Activated CD8-positive, alpha-beta memory T cell treated with anti-CD3 and anti-CD28 coated beads, Interleukin-2, amount 10 ng/mL, durations not matched to agents 7 days and 5 days (primary cell): Measurements from ENCODE around the gene TMEM267. TPM values are rescaled to one million over a fixed set of nuclear protein-coding genes. Genes with fewer than 3 reads are reported as not detected.
A peak's percentile ranks its signal among the peaks of the same experiment; 100 is the strongest.
"Not testable (repeated sequence)": the region's sequence is repeated elsewhere in the genome, so short reads cannot be mapped to it uniquely, and the experiment has no call there.

Experiments used
- ATAC-seq: fragments of 150-1000 bp; cut with Tn5 transposase; one replicate; pipeline ENCODE4 v1.10.0; 2021; ENCODE audit warnings: moderate library complexity
- CTCF ChIA-PET: fragments of 350-600 bp; sonication (Branson Sonifier 250); formaldehyde crosslinking; loops from one replicate; lab custom pipeline; 2021; ENCODE audit warnings: antibody characterized with exemption; lab: Charles Lee
- DNase-seq: peaks from one replicate; pipeline ENCODE4 v3.0.0-alpha.2; 2020
- H3K27ac Mint-ChIP-seq: one replicate; pipeline ENCODE4 v1.8.0; 2021; ENCODE audit warnings: mild to moderate bottlenecking, mixed read lengths
- H3K27me3 Mint-ChIP-seq: one replicate; pipeline ENCODE4 v1.8.0; 2021; ENCODE audit warnings: mixed read lengths
- H3K36me3 Mint-ChIP-seq: one replicate; pipeline ENCODE4 v1.8.0; 2021; ENCODE audit warnings: mild to moderate bottlenecking, mixed read lengths
- H3K4me1 Mint-ChIP-seq: one replicate; pipeline ENCODE4 v1.8.0; 2021; ENCODE audit warnings: mixed read lengths
- H3K4me3 Mint-ChIP-seq: one replicate; pipeline ENCODE4 v1.8.0; 2021; ENCODE audit warnings: mild to moderate bottlenecking, moderate library complexity, mixed read lengths
- H3K9me3 Mint-ChIP-seq: one replicate; pipeline ENCODE4 v1.8.0; 2022; ENCODE audit warnings: low read depth, mixed read lengths
- total RNA-seq, 2 experiments: library from RNA; stranded (reverse); gene quantifications; one replicate each; pipeline ENCODE4 v1.2.3, GENCODE V29; 2021

TMEM267 gene
- total RNA-seq, 2 experiments from 2014 or later: 13.9 to 21.9 TPM

DNA sequence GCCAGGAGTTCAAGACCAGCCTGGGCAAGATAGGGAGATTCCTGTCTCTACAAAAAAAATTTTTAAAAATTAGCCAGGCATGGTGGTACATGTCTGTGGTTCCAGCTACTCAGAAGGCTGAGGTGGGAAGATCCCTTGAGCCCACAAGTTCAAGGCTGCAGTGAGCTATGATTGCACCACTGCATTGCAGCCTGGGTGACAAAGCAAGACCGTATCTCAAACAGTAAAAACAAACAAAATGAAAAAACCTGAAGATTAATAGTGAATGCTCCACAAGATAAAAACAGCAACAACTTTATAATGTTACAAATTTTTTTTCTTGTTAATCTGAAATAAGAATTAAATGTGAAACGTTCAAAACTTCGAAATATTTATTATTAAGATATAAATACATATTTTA is 2.7 kb upstream of the TMEM267 start:
- peaks cover 36% of the 10 kb centered on the region for H3K4me1 Mint-ChIP-seq
- H3K27me3 Mint-ChIP-seq: no peaks in the 10 kb centered on the region
- CTCF ChIA-PET: interaction anchor here (1.0 to 3.2 kb wide), 5 partner anchors 14 to 365 kb away, joined by 3 to 25 read pairs (median 5); partner anchors contain the start of genes C5orf34 and HMGCS1
- peaks cover 15% of the 10 kb centered on the region for H3K36me3 Mint-ChIP-seq
- peak overlapping the region; percentile 20 for H3K27ac Mint-ChIP-seq
- no peak overlapping the region for H3K4me3 Mint-ChIP-seq
- ATAC-seq: no peak
- no peaks in the 10 kb centered on the region for H3K9me3 Mint-ChIP-seq
- no peak for DNase-seq

DNA sequence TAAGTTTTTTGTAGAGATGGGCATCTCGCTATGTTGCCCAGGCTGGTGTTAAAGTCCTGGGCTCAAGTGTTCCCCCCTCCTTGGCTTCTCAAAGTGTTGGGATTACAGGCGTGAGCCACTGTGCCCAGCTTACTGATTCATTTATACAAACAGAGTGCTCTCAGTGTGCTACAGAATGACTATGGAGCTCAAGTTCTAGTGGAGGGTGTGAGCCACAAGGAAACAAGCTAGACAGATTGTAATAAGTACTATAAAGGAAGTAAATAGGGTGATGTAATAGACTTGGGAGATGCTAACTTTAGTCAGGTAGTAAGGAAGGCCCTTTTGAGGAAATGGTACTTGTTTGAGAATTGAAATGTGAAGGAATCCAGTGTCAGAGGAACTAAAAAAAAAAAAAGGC is 1.7 kb upstream of the TMEM267 start:
- H3K4me3 Mint-ChIP-seq: no peak overlapping the region
- no peaks in the 10 kb centered on the region for H3K27me3 Mint-ChIP-seq
- CTCF ChIA-PET: interaction anchor here (0.6 to 3.2 kb wide), 15 partner anchors 11 to 444 kb away, joined by 3 to 25 read pairs (median 4); partner anchors contain the start of genes C5orf34 and HMGCS1
- DNase-seq (no peak), ATAC-seq (no peak)
- H3K4me1 Mint-ChIP-seq: peaks cover 41% of the 10 kb centered on the region
- H3K36me3 Mint-ChIP-seq: peaks cover 14% of the 10 kb centered on the region
- no peaks in the 10 kb centered on the region for H3K9me3 Mint-ChIP-seq
- peak overlapping the region; percentile 100 for H3K27ac Mint-ChIP-seq

- Mint-ChIP-seq H3K27ac (peak overlapping the region; percentile 100), H3K9me3 (no peaks in the 10 kb centered on the region), H3K27me3 (no peaks in the 10 kb centered on the region), H3K4me1 (peaks cover 45% of the 10 kb centered on the region), H3K36me3 (peaks cover 15% of the 10 kb centered on the region), H3K4me3 (peak overlapping the region; percentile 98)
- DNase-seq (peak; percentile 94), ATAC-seq (peak; percentile 78)
- CTCF ChIA-PET: interaction anchor here (0.8 to 3.2 kb wide), 43 partner anchors 9 to 1325 kb away, joined by 3 to 25 read pairs (median 4); partner anchors contain the start of genes C5orf34, HMGCS1 and ZNF131
These were observed 613 bp upstream of the TMEM267 start for GRCh38 chr5:43484106-43484849.

DNA sequence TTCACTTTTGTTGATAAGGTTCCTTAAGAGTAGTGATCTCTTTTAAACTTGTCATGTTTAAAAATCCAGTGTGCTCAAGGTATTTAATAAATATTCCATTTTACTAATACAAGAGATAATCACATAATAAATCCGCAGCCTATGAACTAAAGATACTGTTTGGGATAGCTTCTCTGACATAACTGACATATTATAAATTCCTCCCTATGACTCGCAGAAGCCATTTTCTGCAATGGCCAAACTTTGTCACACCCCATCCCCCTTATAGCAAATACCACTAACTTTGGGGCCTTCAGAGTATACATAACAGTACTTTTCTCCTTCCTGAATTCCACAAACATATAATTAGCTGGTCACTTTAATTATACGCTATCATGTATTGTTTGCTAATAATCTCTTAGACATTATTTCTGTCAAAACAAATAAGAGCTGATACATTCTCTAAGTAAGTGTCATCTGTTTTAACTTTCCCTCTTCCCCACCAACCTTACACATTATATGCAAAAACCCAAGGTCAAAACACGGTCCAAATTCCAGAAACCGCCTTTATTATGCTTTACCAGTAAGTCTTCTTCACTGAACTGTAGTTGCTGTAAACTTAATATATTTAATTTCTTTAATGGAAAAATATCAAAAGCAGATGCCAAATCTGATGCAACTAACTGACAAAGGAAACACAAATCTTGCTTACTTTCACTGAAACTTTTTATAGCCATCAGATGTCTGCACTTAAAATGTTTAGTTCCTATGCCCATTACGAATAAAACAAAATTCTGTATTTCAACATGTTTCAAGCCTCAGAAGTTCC is 971 bp downstream of the TMEM267 start:
- peak overlapping the region; percentile 100 for H3K27ac Mint-ChIP-seq
- ATAC-seq: no peak
- H3K27me3 Mint-ChIP-seq: no peaks in the 10 kb centered on the region
- H3K36me3 Mint-ChIP-seq: peaks cover 16% of the 10 kb centered on the region
- H3K4me3 Mint-ChIP-seq: peak overlapping the region; percentile 98
- CTCF ChIA-PET: interaction anchor here (0.9 to 1.0 kb wide), 2 partner anchors 33 to 74 kb away, joined by 3 read pairs; no protein-coding TSS in a partner anchor
- H3K4me1 Mint-ChIP-seq: peaks cover 45% of the 10 kb centered on the region
- DNase-seq: no peak
- no peaks in the 10 kb centered on the region for H3K9me3 Mint-ChIP-seq

DNA sequence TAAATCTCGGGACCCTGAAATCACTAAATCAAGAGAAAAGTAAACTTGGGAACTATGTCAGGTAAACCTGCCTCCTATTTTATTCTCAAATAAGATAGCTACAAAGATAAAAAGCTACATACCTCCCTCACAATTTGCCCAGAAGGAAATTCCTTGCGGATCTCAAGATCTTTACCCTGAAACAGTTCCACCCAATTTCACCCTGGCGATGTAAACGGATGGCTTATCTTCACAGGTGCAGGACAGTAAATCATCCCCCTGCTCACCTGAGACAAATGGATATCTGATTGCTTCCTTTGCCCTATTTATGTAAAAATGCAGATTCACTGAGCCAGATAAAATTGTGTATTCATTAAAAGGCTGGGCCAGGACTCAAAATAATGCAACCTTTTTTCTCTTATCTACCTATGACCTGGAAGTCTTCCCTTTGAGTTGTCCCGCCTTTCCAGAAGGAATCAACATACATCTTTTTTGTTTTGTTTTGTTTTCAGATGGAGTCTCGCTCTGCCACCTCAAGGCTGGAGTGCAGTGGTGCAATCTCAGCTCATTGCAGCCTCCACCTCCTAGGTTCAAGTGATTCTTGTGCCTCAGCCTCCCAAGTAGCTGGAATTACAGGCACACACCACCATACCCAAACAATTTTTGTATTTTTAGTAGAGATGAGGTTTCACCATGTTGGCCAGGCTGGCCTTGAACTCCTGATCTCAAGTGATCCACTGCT is 13.8 kb downstream of the TMEM267 start:
- Mint-ChIP-seq H3K4me1 (peaks cover 4% of the 10 kb centered on the region), H3K36me3 (peaks cover 83% of the 10 kb centered on the region), H3K27me3 (no peaks in the 10 kb centered on the region), H3K27ac (no peak overlapping the region), H3K9me3 (peaks cover 27% of the 10 kb centered on the region), H3K4me3 (no peak overlapping the region)
- CTCF ChIA-PET: no interaction called here
- ATAC-seq (no peak), DNase-seq (no peak)

- no peak overlapping the region for H3K4me3 Mint-ChIP-seq
- H3K9me3 Mint-ChIP-seq: peaks cover 23% of the 10 kb centered on the region
- DNase-seq (no peak), ATAC-seq (no peak)
- CTCF ChIA-PET: interaction anchor here (1.5 kb wide), 1 partner anchor 17 kb away, joined by 3 read pairs; the partner anchor contains the start of gene TMEM267
- H3K27ac Mint-ChIP-seq: no peak overlapping the region
- peaks cover 79% of the 10 kb centered on the region for H3K36me3 Mint-ChIP-seq
- H3K4me1 Mint-ChIP-seq: peaks cover 1% of the 10 kb centered on the region
- no peaks in the 10 kb centered on the region for H3K27me3 Mint-ChIP-seq
These were observed 16.6 kb downstream of the TMEM267 start for GRCh38 chr5:43467100-43467499.

GRCh38 chr5:43465455-43465854 is 18.2 kb downstream of the TMEM267 start:
- DNase-seq, ATAC-seq, H3K27ac Mint-ChIP-seq, H3K27me3 Mint-ChIP-seq, CTCF ChIA-PET, H3K4me1 Mint-ChIP-seq, H3K4me3 Mint-ChIP-seq: not testable (repeated sequence)
- Mint-ChIP-seq H3K36me3 (peaks cover 76% of the 10 kb centered on the region), H3K9me3 (peaks cover 18% of the 10 kb centered on the region)

GRCh38 chr5:43461066-43461465 is 22.6 kb downstream of the TMEM267 start:
- Mint-ChIP-seq H3K9me3 (peaks cover 17% of the 10 kb centered on the region), H3K4me3 (no peak overlapping the region), H3K4me1 (no peaks in the 10 kb centered on the region), H3K27me3 (no peaks in the 10 kb centered on the region), H3K27ac (no peak overlapping the region), H3K36me3 (peaks cover 68% of the 10 kb centered on the region)
- DNase-seq: no peak
- CTCF ChIA-PET: no interaction called here
- no peak for ATAC-seq

GRCh38 chr5:43456556-43456955 is 27.1 kb downstream of the TMEM267 start:
- Mint-ChIP-seq H3K36me3 (peaks cover 57% of the 10 kb centered on the region), H3K4me3 (no peak overlapping the region), H3K4me1 (no peaks in the 10 kb centered on the region), H3K9me3 (peaks cover 17% of the 10 kb centered on the region), H3K27ac (no peak overlapping the region), H3K27me3 (no peaks in the 10 kb centered on the region)
- CTCF ChIA-PET: no interaction called here
- ATAC-seq: no peak
- DNase-seq: no peak

DNA sequence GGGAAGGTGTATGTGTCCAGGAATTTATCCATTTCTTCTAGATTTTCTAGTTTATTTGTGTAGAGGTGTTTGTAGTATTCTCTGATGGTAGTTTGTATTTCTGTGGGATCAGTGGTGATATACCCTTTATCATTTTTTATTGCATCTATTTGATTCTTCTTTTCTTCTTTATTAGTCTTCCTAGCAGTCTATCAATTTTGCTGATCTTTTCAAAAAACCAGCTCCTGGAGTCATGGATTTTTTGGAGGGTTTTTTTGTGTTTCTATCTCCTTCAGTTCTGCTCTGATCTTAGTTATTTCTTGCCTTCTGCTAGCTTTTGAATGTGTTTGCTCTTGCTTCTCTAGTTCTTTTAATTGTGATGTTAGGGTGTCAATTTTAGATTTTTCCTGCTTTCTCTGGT is 42.1 kb downstream of the TMEM267 start:
- Mint-ChIP-seq H3K36me3 (peaks cover 31% of the 10 kb centered on the region), H3K9me3 (peaks cover 24% of the 10 kb centered on the region)
- H3K27me3 Mint-ChIP-seq, ATAC-seq, H3K27ac Mint-ChIP-seq, CTCF ChIA-PET, H3K4me1 Mint-ChIP-seq, DNase-seq, H3K4me3 Mint-ChIP-seq: not testable (repeated sequence)

DNA sequence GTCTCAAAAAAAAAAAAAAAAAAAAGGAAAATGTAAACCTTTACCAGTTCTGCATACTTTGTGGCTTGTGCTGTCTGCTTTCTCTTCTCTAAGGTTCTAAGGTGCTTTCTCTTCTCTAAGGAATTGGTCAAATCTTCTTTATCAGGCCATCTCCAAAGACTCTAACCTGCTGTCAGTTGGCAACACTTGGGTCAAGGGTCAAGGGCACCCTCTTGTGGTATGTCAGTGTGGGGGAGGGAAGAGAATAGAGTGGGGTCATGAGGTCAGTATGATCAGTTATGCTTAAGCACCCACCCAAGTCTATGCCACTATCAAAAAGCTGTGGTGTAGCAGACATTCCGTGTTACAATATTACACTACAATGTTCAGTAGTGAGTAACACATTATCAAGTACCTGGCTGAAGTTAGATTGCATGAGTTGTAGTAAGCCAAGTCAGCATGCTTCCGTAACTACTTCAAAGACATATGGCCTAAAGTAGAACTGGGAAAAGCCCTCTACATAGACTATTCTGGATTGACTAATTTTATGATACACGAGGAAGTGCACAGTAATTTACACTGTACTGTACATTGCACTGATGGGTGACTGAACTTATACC is 46.5 kb downstream of the TMEM267 start:
- no peak overlapping the region for H3K27ac Mint-ChIP-seq
- H3K36me3 Mint-ChIP-seq: peaks cover 2% of the 10 kb centered on the region
- ATAC-seq (no peak), DNase-seq (no peak)
- CTCF ChIA-PET: interaction anchor here (0.6 kb wide), 1 partner anchor 199 kb away, joined by 3 read pairs; no protein-coding TSS in a partner anchor
- no peak overlapping the region for H3K4me3 Mint-ChIP-seq
- no peaks in the 10 kb centered on the region for H3K4me1 Mint-ChIP-seq
- H3K27me3 Mint-ChIP-seq: peaks cover 3% of the 10 kb centered on the region
- peaks cover 16% of the 10 kb centered on the region for H3K9me3 Mint-ChIP-seq

GRCh38 chr5:43433382-43433781 is 50.3 kb downstream of the TMEM267 start:
- CTCF ChIA-PET: no interaction called here
- H3K36me3 Mint-ChIP-seq: peaks cover 2% of the 10 kb centered on the region
- no peaks in the 10 kb centered on the region for H3K27me3 Mint-ChIP-seq
- no peaks in the 10 kb centered on the region for H3K4me1 Mint-ChIP-seq
- DNase-seq: no peak
- peaks cover 4% of the 10 kb centered on the region for H3K9me3 Mint-ChIP-seq
- ATAC-seq: no peak
- H3K27ac Mint-ChIP-seq: no peak overlapping the region
- H3K4me3 Mint-ChIP-seq: no peak overlapping the region
